Astrocyte of the spinal cord (primary cell): ENCODE data around the gene E2F6.

Experiments
- DNase-seq: peaks from one replicate; pipeline ENCODE4 v3.0.0; 2011; ENCODE audit warnings: low read depth, low spot score
- H3K4me3 ChIP-seq: 2 replicates; pipeline ENCODE4 v1.5.1; 2011; ENCODE audit warnings: low read depth, mild to moderate bottlenecking, low read length, moderate library complexity
- CTCF ChIP-seq: IDR thresholded peaks from 2 replicates; pipeline ENCODE4 v1.5.1; 2012; ENCODE audit warnings: low read depth, mild to moderate bottlenecking, low read length, inconsistent platforms
- in situ Hi-C: cut with HindIII; loops from 2 replicates; pipeline ENCODE4 v1.10.0; 2017; ENCODE audit warnings: low sequenced_read_pairs

E2F6 gene

GRCh38 chr2:11483806-11484617 is 18.1 kb upstream of the E2F6 start:
- TF ChIP-seq CTCF, result no peak
- no peak for DNase-seq
- no peak overlapping the region for H3K4me3 ChIP-seq
- in situ Hi-C loops, result no loop called here

- H3K4me3 ChIP-seq, result no peak overlapping the region
- TF ChIP-seq CTCF, result no peak
- in situ Hi-C loops, result no loop called here
- DNase-seq, result no peak
Measured at GRCh38 chr2:11482473-11483035, 16.6 kb upstream of the E2F6 start.

DNA sequence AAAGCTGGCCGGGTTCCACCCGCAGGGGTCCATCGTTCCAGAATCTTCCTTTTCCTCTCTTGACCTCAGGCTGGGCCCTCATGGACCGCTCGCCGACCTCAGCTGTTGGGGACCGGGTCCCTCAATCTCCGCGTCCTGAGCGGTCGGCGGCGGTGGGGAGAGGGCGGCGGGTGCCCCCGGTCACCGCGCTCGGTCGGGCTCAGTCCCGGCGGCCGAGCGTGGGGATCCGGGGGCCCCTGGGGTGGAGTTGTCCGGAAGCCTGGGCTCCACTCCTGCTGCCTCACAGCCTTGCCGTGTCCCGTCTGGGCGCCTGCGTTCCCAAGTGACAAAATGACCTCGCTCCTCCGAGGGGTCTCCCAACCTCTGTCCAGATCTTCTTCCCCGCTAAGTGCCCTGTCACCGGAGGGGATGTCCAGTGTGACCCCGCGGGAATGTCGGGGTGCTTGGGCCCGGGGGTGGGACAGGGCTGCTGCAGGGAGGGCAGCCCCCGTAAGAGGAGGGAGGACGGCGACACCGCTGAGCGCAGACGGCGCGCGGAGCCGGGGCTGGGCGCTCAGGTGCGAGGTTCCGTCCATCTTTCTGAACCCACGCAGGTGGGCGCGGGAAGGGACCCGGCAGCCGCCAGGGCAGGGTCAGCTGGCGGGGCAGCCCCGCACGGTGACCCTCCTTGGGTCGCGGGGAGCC is 16.0 kb upstream of the E2F6 start:
- no peak overlapping the region for H3K4me3 ChIP-seq
- no peak for TF ChIP-seq CTCF
- no peak for DNase-seq
- in situ Hi-C loops, result no loop called here

DNA sequence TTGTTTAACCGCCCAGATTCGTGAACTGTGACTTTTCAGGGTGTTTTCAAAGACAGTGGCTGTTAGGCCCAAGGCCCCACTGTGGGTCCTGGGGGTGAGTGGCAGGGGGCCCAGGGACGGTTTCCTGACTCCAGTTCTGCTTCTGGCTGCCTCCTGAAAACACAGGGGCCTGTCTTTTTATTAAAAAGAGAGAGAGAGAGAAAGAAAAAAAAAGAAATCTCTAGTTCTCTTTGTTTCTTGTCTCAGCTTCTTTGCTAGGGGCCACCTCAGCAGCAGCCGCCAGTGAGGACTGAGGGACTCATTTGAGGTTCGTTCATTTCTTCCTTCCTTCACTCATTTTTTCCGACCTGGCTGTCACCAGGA is 15.4 kb upstream of the E2F6 start:
- in situ Hi-C loops, result no loop called here
- no peak for DNase-seq
- H3K4me3 ChIP-seq, result no peak overlapping the region
- TF ChIP-seq CTCF, result no peak

GRCh38 chr2:11480859-11481258 is 14.9 kb upstream of the E2F6 start:
- in situ Hi-C loops, result no loop called here
- TF ChIP-seq CTCF, result no peak
- no peak overlapping the region for H3K4me3 ChIP-seq
- DNase-seq, result no peak

DNA sequence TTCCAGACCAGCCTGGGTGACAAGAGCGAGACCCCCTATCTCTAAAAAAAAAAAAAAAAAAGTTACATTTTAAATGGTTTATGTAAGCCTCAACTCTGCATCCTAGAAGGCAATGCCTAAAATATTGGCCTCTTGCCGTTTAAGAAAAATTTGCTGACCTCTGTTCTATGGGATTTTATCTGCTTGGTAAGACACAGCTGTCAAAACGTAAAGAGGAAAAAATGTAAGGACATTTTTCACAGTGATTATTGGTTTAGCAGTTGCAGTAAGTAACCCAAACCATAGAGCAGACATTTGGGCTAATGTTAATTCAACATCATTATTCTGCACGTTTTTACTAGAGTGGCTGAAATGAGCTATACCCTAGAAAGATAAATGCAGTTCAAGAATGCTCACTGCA is 14.4 kb upstream of the E2F6 start:
- no peak overlapping the region for H3K4me3 ChIP-seq
- in situ Hi-C loops, result no loop called here
- DNase-seq, result no peak
- no peak for TF ChIP-seq CTCF
